GM21717 (cell line): ENCODE results near the gene UACA.
"Not testable (repeated sequence)": the region's sequence is repeated elsewhere in the genome, so short reads cannot be mapped to it uniquely, and the experiment has no call there.

Experiments
- ATAC-seq: cut with Tn5 transposase; IDR thresholded peaks from one replicate; pipeline ENCODE4 v1.9.1; 2021; ENCODE audit warnings: mild to moderate bottlenecking, moderate library complexity; ENCODE audit not compliant: unreplicated experiment

The UACA gene

DNA sequence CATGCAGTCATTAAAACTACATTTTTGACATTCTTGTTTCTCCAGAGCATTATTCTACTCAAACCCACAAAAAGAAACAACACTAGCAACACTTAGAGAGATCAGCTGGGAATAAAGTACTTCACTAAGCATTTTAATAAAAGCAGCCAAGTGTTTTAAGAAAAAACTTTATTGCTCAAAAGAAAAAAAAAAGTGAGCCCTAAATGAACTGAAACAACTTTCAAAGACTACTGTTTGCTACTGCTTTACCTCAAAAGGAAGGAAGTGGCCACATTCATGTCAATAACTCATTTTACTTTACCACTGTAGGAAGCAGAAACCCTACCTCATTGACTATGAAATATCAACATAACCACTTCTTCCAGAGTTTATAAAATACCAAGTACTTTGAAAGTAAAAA lies 91.3 kb downstream of the UACA start:
- ATAC-seq, result no peak

DNA sequence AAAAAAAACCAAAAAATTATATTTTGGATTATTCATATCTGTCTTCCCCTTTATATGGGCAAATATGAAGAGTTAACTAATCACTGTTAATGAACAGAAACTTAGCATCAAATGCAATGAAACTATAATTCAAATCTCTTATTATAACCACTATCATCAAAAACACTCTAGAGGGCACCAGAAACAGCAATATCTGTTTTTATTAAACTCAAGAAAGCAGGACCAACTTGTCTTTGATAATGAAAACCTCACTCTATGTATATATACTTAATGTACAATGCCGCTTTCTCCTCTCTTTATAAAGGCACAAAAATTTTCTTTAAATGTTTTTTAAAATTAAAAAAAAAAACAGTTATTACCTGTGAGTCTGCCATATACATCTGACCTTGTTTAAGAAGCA lies 92.7 kb downstream of the UACA start:
- no peak for ATAC-seq

DNA sequence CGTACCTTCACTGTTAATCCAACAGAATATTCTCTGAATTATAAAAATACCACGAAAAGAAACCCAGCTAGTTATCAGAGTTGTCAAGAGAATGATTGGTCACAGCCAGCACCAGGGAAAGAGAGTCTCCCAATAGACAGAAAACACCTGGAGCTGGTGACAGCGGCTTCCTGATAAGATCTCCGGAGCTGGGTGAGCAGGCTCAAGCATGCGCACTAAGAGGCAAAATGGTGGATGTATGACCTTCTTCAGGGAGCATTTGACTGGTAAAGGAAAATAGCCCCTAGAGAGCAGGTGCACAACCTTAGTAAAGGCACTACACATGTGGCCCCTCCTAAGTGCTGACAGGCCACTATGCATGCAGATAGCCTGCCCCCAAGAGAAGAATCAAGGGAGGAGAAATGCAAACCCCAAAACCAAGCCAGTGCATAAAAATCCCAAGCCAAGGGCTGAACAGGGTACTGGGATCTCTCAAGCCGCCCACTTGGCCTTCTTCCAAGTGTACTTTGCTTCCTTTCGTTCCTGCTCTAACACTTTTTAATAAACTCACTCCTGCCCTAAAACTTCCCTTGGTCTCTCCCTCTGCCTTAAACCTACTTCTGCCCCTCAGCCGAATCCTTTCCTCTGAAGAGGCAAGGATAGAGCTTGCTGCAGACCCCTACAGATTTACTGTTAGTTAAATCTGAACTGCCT lies 93.2 kb downstream of the UACA start:
- no peak for ATAC-seq

DNA sequence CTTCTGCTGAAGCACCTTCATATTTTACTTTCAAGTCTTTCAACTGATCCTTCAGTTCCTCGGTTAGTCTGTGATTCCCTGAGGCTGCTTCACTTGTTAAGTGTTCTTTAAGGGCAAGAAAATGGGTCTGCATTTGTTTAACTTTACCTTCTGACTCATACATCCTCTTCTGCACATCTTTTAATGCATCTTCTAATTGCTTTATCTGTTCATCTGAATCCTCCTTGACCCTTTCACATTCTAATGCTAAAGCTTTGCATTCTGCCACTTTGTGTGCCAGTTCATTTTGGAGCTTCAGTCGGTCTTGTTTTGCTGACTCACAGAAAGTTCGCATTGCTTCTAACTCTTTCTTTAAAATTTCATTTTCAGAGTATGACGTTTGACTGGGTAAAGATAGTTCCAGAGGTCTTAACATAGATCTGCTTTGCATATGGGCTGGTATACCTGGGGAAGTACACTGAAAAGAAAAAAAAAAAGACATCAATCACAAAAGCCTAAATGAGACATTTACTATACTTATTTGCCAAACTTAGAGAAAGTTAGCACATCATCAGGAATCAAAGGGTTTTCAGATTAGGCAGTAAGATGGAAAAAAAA lies 94.3 kb downstream of the UACA start:
- ATAC-seq, result peak; percentile 80

DNA sequence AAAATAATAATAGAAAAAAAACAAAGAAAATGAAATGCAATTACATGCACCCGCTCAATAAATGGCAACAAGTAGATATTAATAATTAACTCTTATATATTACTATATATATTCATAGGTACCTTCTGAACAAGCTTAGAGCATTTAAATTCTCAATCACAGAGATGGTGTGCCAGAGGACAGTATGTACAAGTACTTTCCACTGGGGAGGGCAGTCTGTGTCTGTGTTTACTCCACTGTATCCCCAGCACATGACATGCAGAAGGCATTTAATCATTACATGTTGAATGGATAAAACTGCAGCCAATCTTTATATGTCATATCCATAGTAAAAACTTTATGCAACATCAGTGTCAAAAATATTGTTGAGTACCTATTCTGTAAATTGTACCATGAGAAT lies 97.8 kb downstream of the UACA start:
- no peak for ATAC-seq

DNA sequence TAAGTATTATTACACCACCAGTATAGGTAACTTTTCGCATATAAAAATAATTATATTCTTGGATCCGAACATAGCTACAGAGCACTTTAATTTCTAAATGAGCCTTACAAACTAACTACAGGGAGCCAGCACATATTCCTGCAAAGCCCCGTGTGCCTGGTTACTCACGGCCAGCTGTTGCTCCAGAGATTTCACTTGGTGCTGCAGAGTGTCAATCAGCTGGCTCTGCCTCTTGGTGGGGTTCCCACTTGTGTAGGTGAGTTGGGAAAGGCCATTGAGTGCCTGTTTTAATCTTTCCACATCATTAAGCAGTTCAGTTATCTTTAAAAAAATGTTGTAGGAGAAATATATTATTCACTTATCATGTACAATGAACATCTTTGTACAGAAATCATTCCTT lies 98.9 kb downstream of the UACA start:
- ATAC-seq, result no peak

DNA sequence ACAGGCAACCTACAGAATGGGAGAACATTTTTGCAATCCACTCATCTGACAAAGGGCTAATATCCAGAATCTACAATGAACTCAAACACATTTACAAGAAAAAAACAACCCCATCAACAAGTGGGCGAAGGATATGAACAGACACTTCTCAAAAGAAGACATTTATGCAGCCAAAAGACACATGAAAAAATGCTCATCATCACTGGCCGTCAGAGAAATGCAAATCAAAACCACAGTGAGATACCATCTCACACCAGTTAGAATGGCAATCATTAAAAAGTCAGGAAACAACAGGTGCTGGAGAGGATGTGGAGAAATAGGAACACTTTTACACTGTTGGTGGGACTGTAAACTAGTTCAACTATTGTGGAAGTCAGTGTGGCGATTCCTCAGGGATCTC lies 100.3 kb downstream of the UACA start:
- ATAC-seq, result not testable (repeated sequence)

DNA sequence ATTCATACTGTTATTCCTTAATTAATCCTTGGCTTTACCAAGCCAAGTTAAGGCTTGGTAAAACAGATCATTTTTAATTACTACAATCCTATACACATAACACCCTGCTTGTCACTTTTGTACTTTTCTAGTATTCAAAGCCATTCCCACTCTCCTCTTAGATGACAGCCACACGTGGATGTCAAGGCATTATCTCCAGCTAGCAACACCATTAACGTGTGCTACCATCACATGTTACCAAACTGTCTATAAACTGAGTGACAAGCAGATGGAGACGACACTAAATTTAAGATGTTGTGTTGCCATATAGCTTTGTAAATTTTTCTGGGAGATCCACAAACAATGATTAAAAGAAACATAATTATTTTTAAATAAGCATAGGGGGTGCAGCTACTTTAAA lies 103.7 kb downstream of the UACA start:
- no peak for ATAC-seq

DNA sequence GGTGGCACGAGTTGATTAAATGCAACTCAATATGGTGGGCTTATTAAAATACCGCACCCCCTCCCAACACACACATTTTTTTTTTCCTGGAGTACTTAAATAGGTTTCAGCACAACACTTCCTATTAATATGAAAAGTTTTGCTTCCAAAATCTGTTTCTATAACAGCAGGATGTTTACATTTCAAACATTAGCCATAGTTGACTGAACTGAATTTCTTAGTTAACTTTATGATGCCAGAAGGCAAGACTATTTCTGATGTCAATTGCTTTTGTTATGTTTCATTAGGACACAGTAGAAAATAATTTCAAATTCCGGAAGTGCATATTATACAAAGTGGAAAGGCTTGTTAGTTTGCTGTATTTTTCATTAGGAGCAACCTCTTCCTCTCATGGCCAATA lies 104.7 kb downstream of the UACA start:
- no peak for ATAC-seq

DNA sequence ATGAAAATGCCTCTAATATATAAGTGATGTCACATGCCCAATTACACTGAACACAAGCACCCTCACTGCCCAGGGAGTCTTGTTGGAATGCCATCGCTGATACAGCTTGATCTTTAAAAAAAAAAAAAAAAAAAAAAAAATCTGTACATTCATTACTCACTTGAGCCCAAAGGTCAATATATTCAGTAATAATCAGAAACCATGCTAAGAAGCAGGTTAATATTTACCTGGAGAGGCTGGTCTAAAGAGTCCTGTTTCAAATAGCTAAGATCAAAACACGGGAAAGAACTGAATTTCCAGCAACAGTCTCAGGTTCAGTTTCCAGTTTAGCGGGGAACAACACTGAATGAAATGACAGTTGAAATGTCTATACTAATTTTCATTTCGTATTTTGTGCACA lies 109.9 kb downstream of the UACA start:
- ATAC-seq, result no peak

DNA sequence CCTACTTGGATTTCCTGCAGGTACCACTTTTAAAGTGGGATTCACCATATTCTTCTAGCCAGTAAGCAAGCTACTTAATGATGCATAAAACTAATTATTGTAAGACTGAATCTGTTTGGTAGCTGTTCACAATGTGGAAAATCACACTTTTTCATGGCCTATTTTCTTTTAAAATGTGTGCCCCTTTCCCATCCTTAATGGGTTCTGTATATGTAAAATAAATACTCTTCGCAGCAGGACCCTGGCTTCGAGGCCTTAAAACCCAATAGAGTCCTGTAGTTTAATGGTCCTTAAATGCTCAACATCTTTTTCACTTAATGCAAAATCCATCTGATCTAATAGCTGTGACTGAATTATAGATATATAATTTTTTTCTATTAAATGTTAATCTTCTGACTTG lies 111.0 kb downstream of the UACA start:
- no peak for ATAC-seq

DNA sequence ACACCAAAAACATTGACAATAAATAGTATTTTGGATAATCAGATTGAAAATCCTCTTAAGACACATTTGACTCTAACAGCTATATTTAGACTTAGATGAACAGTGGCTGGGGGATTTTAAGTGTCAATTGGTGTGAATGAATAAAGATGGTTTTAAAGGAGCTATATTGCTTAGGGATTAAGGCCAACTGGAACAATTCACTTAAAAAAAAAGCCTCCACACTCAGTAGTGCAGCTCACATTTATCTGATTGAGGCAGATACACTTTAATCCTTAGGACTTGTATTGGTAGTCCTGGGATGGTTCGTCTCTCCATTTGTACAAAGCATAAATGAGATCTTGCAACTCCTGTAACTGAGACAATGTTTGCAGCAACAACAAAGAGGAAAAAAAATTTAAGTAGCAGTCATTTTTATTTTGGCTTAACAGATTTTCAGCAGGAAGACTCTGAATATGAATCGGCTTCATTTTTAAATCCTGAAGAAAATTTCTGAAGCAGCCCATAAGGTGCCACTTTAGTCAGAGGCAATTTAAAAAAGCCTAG lies 112.0 kb downstream of the UACA start:
- ATAC-seq, result no peak

DNA sequence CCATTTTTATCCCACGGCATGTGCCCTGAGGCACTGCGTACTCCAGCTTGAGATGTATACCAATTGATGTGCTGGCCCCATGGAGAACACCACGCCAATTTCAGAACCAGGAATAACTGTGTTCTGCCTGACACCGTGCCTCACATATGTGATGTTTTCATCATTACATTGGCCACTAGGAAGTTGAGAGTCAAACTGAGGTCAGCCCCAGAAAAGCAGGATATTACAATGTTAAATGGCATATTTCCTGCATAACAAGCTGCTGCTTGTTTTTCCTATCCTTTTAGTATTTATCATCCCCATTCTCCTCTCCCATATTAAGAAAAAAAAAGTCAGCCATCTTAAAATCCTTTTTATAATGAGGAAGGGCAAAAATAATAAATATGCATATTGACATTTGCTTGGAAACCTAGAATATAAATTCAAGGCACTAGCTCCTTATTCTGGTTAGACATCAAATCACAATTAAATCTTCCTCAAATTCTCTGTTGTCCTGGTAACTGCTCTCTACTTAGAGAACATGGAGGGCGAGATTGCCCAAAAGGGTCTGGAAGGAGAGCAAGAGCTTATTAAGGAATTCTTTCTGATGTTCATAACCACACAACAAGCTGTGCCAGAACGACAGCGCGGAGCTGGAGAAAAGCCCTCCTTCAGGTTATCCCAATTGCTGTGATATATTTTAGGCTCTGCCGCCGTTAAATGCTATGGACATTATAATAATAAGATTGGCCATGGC lies 112.6 kb downstream of the UACA start:
- no peak for ATAC-seq

DNA sequence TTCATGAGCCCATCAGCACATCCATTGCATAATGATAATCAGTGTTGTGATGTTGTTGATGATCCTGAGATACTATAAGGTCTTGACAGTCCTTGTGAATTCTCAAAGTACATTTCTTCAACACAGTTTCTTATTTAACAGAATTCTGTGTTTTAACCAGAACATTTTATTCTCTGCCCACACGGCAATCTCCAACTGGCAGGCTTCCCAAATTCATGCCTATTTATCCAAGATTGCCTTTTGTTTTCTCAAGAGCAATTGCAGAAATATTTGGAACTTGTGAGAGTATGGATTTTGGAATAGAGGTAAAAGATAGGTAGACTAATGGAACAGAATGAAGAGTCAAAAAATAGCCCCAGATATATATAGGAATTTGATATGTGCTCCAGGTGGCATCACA lies 116.0 kb downstream of the UACA start:
- no peak for ATAC-seq

DNA sequence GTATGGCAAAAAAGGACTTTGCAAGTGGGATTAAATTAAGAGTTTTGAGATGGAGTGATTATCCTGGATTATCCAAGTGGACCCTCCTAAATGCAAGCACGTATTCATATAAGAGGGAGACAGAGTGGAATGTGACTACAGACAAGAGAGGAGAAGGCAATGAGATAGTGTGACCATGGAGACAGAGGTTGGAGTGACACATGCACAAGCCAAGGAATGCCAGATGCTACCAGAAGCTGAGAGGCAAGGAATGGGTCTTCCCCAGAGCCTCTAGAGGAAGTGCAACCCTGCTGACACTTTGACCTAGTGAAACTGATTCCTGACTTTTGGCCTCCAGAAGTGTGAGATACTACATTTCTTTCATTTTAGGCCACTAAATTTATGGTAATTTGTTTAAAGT lies 117.2 kb downstream of the UACA start:
- ATAC-seq, result no peak

DNA sequence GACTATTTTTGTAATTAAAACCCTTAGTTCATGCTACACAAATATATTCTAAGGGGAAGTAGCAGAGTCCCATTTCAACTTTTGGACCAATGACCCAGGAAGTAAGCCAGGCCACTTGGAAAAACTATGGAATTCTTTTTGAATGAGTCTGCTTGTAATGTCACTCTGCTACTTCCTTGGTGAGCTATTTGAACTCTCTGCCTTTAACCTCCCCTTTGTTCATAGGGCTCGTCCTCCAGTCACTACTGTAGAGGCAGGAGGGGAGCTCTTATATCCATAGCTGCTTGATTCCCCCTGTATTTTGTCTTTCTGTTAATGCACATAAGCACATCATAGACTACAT lies 119.6 kb downstream of the UACA start:
- no peak for ATAC-seq

DNA sequence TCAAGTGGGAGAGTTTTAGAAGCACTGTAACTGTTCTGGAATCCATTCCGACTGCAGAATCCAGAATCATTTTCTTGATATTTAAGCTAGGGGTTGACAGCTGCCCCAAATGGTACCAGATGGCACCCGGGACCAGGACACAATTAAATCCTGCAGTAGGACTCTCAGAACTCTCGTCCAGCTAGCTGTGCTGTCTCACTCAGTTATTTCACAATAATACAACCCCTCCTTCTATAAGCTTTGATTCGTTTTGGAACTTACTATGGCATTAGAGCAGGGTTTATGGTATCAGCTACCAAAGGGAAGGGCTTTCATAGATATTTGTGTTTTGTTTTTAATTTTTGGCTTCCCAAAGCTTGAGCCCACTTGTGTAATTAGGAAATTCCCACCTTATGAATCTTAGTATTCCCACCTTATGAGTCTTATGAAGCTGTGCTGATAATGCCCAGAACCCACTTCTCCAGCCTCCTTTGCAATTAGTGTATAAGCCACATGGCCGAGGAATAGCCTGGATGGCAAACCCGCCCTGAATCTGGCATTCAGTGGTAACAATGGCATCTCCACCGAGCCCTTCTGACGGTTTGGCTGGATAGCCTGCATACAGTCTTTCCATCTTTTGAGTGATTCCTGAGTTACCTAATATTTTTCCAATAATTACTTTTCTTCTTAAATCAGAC lies 120.1 kb downstream of the UACA start:
- no peak for ATAC-seq

DNA sequence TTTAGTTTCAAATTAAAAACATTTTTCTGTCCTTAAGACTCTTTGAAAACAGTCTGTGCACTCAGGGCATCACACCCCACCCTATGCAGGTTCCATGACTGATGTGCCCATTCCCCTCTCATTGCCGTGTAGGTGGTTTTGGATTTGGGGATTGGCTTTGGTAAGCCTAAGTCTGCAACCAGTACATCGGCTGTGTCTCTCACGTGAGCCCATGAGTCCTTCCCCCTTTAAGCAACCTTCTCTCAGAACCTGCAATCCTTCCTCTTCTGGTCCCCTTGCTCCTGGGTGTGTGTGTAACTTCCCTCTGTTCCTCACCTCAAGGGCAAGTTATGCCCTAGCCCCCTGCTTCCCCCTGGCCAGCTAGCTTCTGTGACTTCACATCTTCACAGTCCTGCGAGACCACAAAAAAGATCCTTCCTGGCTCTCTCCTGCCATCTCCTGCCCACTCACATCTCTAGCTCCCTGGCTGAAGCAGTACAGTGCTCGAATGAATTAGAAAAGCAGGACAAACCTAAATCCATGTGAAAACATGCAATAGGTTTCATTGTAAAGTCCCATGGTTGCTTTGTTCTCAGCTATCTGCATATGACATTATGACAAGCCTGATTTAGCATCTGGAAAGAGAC lies 126.7 kb downstream of the UACA start:
- no peak for ATAC-seq

DNA sequence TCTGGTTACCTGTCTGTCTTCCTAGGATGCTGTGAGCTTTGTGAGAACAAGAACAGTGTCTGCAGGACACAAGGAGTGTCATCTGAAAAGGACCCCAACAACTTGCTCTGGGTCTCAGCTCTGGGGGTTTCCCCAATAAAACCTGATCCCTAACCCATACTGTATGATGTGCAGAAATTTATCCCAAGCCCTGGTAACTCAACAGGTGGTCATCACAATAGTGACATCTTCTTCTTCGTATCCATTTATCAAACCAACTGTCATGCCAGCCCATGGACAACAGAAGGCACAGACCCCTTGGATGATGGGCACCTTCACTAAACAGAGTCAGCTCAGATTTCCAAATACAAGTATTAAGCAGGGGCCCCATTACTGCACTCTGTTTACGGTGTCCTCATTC lies 127.5 kb downstream of the UACA start:
- no peak for ATAC-seq

DNA sequence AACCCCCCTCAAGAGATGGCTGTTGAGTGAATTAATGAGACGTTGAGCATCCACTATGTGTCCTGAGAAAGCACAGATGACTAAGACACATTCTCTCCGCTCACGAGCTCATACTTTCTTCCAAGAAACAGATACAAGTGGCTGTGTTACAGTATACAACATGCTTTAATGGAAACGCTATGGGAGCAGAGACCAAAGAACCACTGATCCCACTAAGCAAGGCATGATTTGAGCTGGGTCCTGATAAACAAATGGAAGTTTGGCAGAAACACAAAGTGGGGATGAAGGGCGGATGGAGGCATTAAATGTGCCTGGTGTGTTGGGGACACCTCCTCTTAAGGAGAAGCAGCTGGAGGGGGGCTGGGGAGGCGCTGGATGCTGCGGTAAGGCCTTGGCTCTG lies 129.4 kb downstream of the UACA start:
- no peak for ATAC-seq

DNA sequence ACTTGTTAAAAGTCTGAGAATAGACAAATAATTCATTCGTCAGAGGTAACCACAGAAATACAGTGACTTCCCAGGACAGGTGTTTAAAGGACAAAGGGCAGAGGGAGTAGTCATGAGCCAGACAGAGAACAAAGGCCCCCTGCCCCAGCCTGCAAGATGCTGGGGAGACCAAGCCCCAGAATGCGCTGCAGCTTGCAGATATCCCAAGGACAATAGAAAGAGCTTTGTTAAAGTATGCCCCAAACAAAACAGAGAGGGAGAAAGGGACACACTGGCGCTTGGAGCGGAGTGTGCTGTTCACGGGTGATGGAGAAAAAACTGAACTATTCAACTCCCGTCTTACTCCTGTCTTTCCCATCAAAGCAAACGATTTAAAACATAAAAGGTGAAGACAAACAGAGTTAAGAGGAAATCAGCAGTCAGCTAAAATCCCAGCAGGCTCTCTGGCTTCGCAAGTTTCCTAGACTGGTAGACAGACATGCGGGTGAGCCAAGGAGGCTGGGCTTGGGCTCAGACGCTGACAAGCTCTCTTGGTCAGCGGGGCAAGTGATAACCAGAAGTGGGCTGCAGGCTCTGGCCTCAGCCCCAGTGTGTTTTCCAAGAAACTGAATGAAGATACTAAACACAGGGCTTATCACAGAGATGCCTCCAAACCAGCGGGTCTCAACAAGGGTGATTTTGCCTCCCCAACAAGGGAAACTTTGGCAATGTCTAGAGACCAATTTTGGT lies 130.1 kb downstream of the UACA start:
- no peak for ATAC-seq
